Measurements from ENCODE around the gene PPP6R1.

The PPP6R1 gene

DNA sequence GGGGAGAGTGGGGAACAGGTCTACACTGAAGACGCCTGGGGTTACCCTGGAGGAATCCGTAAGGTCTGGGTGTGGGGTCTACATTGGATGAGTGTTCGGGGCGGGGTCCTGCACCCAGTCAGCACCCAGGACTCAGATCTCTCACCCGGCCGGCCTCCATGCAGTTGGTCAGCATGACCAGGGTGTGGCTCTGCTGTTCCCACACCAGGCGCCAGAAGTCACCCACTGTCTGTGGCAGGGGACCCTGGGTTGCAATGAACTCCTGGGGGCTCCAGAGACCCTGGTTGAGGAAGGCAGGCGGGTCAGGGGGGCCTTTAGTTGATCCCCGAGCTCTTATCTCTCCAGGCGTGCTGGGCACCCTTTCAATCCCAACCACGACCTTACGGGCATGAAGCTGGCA, 72.7 kb downstream of the PPP6R1 start:
- Mint-ChIP-seq H3K9me3 (no peaks in the 10 kb centered on the region), H3K36me3 (ENCODE audit: insufficient read depth) (peaks cover 2% of the 10 kb centered on the region), H3K27me3 (peaks cover 68% of the 10 kb centered on the region), H3K4me3 (no peak overlapping the region), H3K27ac (ENCODE audit: low read depth) (no peak overlapping the region), H3K4me1 (peaks cover 10% of the 10 kb centered on the region)
- ATAC-seq (replicated peaks; ENCODE audit: extremely low read depth, poor library complexity, severe bottlenecking) (no peak), DNase-seq (ENCODE audit: low spot score in 2 of 2) (no peak)

DNA sequence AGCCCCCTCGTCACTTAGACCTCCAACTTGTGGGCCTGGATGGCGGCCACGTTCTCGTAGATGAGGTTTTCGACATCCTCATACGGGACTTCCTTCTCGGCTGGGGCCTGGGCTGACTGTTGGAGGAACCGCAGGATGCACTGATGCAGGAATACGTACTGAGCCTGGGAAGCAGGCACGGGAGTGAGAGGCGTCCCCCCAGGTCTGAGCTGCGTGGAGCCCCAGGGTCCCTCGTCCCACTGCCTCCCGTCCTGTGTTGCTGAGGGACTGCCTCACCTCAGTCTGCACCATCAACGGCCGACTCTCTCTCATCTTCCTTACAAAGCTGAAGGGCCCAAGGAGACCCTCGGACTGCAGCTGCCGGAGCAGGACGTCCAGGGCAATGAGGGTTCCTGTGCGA, 77.1 kb downstream of the PPP6R1 start:
- Mint-ChIP-seq H3K4me3 (no peak overlapping the region), H3K9me3 (no peaks in the 10 kb centered on the region), H3K27me3 (peaks cover 92% of the 10 kb centered on the region), H3K4me1 (peaks cover 22% of the 10 kb centered on the region), H3K27ac (ENCODE audit: low read depth) (no peak overlapping the region), H3K36me3 (ENCODE audit: insufficient read depth) (peaks cover 19% of the 10 kb centered on the region)
- DNase-seq (ENCODE audit: low spot score in 2 of 2), result no peak
- no peak for ATAC-seq (replicated peaks; ENCODE audit: extremely low read depth, poor library complexity, severe bottlenecking)
